ENCODE results near the gene PPP1R13B.

Gene PPP1R13B

DNA sequence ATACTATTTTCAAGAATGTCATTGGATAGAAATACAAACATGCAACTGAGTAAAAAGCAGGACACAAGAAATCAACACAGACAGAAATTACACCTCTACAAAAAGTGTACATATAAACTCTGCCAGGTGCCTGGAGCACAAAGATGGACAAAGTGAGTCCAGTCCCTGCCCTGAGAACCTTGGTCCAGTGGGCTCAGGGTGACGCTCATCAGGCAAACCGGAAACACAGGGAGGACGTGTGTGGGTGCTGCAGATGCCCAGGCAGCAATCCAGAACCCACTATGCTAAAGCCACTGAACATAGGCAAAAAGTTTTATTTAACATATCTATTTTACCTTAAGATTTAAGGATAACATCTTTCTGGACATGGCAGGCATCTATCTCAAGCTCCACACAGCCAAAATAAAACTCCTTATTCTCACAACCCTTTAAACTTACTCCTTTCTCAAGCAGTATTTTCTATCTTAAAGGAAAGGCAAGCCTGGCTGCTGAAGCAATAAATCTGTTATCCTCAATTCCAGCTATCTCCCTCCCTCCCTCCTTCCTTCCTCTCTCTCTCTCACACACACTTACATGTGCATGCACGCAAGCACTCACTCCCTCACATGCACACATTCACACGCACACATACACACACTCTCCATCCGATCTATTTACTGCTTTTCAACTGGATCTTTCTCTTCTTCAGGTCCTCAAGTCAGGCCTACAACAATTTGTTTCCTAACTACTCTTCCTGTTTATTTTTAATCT is 10.2 kb downstream of the PPP1R13B start:
- no peak for DNase-seq (ENCODE audit: low spot score)

DNA sequence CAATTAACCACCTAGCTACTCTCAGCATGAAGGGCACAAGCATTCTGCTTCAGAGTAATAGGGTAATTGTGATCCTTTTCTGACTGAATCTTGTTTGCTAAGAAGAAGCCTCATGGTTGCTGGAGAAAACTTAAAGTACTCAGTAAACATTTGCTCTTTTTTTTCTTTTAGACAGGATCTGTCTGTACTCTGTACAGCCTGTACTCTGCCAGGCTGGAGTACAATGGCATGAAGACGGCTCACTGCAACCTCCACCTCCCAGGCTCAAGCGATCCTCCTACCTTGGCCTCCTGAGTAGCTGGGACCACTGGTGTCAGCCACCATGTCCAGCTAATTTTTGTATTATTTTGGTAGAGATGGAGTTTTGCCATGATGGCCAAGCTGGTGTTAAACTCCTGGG is 12.4 kb downstream of the PPP1R13B start:
- no peak for DNase-seq (ENCODE audit: low spot score)

- DNase-seq (ENCODE audit: low spot score), result no peak
These were observed 13.7 kb downstream of the PPP1R13B start for GRCh38 chr14:103833711-103834110.

GRCh38 chr14:103832046-103832445 is 15.3 kb downstream of the PPP1R13B start:
- DNase-seq (ENCODE audit: low spot score), result no peak

GRCh38 chr14:103830511-103831270 is 16.7 kb downstream of the PPP1R13B start:
- no peak for DNase-seq (ENCODE audit: low spot score)

GRCh38 chr14:103828315-103828967 is 18.9 kb downstream of the PPP1R13B start:
- DNase-seq (ENCODE audit: low spot score), result no peak

DNA sequence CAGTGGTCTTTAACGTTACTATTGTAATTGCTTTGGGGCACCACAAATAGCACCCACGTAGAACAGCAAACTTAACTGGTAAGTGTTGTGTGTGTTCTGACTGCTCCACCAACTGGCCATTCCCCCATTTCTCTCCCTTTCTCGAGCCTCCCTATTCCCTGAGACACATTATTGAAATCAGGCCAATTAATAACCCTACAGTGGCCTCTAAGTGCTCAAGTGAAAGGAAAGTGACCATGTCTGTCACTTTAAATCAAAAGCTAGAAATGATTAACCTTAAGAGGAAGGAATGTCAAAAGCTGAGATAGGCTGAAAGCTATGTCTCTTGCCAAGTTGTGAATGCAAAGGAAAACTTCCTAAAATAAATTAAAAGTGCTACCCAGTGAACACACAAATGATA is 22.3 kb downstream of the PPP1R13B start:
- DNase-seq (ENCODE audit: low spot score), result no peak

DNA sequence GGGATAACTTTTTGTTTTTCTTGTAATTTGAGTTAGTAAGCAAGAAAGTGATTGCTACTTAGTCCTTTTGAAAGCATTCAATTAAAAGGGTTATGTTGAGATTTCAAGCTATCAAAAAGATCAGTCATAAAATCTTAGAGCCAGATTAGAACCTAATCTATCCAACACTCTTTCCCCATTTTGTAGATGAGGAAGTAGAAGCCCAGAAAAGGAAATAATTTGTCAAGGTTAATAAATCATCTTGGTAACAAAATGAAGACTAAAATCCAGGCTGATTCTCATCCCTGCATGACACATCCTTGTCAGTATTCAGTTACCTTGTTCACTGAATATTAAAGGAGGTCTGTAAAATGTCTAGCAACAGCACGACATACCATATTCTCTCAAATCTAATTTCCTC is 26.5 kb downstream of the PPP1R13B start:
- DNase-seq (ENCODE audit: low spot score), result no peak

- DNase-seq (ENCODE audit: low spot score), result no peak
These were observed 27.0 kb downstream of the PPP1R13B start for GRCh38 chr14:103820382-103820781.

GRCh38 chr14:103819503-103820307 is 27.7 kb downstream of the PPP1R13B start:
- peak; percentile 80 for DNase-seq (ENCODE audit: low spot score)

- no peak for DNase-seq (ENCODE audit: low spot score)
These were observed 28.5 kb downstream of the PPP1R13B start for GRCh38 chr14:103818870-103819269.

DNA sequence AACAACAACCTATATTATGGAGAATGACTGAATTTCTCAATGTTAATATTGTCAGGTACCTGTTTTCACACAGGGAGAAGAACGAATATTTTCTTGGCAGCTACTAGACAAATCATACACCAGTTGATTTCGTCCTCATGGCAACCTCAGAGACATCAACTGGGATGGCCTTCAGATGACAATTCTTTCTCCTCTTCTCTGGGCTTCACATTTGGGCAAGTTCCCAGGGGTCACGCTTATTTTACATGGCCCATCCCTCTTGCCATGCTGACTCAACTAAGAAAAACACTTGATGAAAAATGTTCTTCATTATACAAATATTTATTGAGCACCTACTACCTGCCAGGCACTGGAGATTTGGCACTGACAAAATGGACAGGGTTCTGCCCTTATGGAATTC is 29.0 kb downstream of the PPP1R13B start:
- DNase-seq (ENCODE audit: low spot score), result no peak

DNA sequence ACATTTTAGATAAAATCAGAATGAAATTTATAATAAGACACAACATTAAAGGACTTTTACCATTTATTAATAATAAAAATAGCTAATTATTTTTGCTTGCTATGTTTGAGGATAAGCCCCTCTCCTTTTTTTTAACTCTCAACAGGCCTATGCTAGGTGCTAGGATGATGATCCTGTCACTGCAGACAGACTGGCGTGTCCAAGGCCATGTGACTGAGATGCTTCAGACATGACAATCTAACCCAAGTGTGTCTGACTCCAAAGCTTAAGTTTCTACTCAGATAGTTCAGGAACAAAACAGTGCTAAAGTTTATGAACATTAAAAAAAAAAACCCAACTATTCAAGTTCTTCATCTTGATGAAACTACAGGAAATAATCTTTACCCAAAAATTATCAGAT is 29.8 kb downstream of the PPP1R13B start:
- DNase-seq (ENCODE audit: low spot score), result no peak

GRCh38 chr14:103816991-103817390 is 30.4 kb downstream of the PPP1R13B start:
- DNase-seq (ENCODE audit: low spot score), result no peak

GRCh38 chr14:103815253-103815652 is 32.1 kb downstream of the PPP1R13B start:
- no peak for DNase-seq (ENCODE audit: low spot score)

- no peak for DNase-seq (ENCODE audit: low spot score)
These were observed 36.2 kb downstream of the PPP1R13B start for GRCh38 chr14:103811189-103811588.

DNA sequence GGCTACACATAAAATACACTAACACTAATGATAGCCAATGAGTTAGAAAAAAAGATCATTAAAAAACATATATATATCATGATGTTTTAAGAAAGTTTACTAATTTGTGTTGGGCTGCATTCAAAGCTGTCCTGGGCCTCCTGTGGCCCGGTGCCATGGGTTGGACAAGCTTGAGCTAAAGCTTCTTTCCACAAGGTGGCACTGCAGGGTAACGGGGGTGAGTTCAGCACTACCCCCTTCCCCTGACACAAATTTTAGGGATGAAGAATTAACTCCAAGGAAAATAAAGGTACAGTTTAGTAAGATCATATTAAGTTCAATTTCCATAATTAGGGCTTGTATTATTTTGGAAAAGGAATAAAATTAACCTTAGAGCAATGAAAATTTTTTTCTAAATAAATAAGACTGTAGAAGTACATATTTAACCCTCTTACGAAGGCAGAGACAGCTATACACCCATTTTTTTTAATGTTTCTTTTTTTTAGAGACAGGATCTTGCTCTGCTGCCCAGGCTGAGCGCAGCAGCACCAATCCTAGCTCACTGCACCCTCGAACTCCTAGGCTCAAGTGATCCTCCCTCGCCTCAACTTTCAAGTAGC is 38.9 kb downstream of the PPP1R13B start:
- DNase-seq (ENCODE audit: low spot score), result peak; percentile 64

- no peak for DNase-seq (ENCODE audit: low spot score)
These were observed 40.6 kb downstream of the PPP1R13B start for GRCh38 chr14:103806805-103807204.

GRCh38 chr14:103805708-103806107 is 41.7 kb downstream of the PPP1R13B start:
- no peak for DNase-seq (ENCODE audit: low spot score)

GRCh38 chr14:103803661-103804060 is 43.7 kb downstream of the PPP1R13B start:
- DNase-seq (ENCODE audit: low spot score), result no peak

- no peak for DNase-seq (ENCODE audit: low spot score)
These were observed 45.0 kb downstream of the PPP1R13B start for GRCh38 chr14:103802356-103802755.

GRCh38 chr14:103801459-103801858 is 45.9 kb downstream of the PPP1R13B start:
- no peak for DNase-seq (ENCODE audit: low spot score)
